T-helper 2 cell treated with Interferon-gamma antibody and Interleukin-4, amounts not matched to agents 100 ng/mL and 5 ng/mL, for 36 hours (primary cell): Measurements from ENCODE around the gene KIAA0319L. TPM values are rescaled to one million over a fixed set of nuclear protein-coding genes. Genes with fewer than 3 reads are reported as not detected.
"Not testable (repeated sequence)": the region's sequence is repeated elsewhere in the genome, so short reads cannot be mapped to it uniquely, and the experiment has no call there.

Experiments
- intact Hi-C: fragments of 100-400 bp; cut with micrococcal nuclease; formaldehyde crosslinking; loops from one replicate; pipeline ENCODE4 v1.15.1; 2023
- total RNA-seq: library from RNA; stranded (reverse); gene quantifications from 2 replicates; pipeline ENCODE4 v1.2.3, GENCODE V29; 2022

The KIAA0319L gene
- total RNA-seq, 1 donor from 2014 or later: 50.1 TPM

DNA sequence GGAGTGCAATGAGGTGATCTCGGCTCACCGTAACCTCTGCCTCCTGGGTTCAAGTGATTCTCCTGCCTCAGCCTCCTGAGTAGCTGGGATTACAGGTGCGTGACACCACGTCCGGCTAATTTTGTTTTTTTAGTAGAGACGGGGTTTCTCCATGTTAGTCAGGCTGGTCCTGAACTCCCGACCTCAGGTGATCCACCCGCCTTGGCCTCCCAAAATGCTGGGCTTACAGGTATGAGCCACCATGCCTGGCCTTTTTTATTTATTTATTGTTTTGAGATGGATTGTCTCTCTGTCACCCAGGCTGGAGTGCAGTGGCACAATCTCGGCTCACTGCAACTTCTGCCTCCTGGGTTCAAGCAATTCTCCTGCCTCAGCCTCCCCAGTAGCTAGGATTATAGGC lies 24.4 kb upstream of the KIAA0319L start:
- intact Hi-C loops: not testable (repeated sequence)

DNA sequence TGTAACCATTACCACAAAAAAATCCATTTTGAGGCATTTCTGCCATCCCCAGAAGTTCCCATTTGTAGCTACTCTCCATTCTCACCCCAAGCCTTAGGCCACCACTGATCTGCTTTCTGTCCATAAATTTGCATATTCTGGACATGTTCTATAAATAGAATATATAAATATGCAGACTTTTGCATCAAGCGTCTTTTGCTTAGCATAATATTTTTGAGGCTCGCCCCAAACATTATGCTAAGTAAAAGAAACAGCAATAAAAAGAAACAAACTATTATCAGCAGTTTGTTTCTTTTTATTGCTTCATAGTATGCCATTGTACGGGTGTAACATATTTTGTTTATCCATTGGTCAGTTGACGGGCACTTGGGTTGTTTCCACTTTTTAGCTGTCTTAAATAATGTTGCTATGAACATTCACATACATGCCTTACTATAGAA lies 23.8 kb upstream of the KIAA0319L start:
- intact Hi-C loops: no loop called here

DNA sequence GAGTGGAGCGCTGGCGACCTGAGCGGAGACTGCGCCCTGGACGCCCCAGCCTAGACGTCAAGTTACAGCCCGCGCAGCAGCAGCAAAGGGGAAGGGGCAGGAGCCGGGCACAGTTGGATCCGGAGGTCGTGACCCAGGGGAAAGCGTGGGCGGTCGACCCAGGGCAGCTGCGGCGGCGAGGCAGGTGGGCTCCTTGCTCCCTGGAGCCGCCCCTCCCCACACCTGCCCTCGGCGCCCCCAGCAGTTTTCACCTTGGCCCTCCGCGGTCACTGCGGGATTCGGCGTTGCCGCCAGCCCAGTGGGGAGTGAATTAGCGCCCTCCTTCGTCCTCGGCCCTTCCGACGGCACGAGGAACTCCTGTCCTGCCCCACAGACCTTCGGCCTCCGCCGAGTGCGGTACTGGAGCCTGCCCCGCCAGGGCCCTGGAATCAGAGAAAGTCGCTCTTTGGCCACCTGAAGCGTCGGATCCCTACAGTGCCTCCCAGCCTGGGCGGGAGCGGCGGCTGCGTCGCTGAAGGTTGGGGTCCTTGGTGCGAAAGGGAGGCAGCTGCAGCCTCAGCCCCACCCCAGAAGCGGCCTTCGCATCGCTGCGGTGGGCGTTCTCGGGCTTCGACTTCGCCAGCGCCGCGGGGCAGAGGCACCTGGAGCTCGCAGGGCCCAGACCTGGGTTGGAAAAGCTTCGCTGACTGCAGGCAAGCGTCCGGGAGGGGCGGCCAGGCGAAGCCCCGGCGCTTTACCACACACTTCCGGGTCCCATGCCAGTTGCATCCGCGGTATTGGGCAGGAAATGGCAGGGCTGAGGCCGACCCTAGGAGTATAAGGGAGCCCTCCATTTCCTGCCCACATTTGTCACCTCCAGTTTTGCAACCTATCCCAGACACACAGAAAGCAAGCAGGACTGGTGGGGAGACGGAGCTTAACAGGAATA lies 20.1 kb upstream of the KIAA0319L start:
- intact Hi-C loops: no loop called here

DNA sequence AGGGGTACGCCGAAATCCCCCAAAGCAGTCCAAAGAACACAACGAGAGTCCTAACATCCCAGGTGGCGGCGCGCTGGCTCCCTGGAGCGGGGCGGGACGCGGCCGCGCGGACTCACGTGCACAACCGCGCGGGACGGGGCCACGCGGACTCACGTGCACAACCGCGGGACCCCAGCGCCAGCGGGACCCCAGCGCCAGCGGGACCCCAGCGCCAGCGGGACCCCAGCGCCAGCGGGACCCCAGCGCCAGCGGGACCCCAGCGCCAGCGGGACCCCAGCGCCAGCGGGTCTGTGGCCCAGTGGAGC lies 19.5 kb upstream of the KIAA0319L start:
- intact Hi-C loops: not testable (repeated sequence)

DNA sequence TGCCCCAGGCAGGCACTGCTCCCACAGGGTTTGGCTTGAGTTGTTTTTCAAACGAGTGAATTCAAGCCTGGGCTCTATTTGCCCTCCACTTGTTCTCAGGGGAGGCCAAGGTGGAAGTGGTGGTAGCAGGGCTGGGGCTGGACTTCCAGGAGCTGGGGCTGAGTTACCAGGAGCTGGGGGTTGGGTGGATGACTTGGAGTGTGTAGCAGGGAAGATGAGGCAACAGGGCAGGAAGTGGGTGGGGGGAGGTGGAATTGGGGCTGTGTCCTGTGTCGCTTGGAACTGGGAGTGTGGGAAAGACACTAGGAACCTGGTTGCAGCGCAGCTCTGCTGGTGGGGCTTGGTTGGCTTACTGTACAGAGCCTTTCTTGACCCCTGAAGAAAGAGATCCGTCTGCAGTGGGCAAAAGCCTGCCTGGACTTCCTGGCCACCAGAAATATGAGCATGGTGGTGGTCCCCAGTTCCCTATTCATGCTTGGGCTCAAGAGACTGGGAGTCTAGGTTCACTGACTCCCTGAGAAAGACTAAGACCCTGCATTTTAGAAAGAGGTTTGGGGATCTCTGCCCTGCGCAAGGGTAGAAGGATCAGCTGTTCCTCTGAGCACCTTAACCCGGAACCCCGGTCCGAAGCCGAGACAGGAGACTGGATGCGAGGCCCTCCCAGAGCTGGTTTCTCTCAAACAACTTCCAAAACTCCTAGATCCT lies 19.0 kb upstream of the KIAA0319L start:
- intact Hi-C loops: no loop called here

DNA sequence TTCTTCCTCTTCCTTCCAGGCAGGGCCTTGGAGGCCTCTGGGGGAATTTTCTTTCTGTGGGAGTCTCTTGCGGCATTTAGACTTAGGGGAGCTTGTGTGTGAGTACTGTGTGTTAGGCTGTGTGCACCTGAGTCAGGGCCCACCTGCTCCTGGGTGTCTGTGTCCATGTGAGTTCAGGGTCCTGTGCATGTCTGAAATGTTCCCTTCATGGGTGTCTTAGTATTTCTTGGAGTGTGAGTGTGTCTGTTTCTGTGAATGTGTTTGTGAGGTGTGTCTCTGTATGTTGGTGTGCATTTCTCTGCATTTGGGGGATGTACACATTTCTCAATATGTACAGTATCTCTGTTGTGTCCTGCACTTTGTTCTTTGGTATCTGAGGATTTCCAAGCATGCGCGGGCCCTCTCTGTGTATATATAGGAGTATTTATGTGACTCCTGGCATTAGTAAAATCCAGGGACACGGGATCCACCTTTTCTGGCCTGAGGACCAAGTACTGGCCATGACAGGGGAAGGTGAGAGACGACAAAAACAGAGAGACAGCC lies 18.3 kb upstream of the KIAA0319L start:
- intact Hi-C loops: no loop called here

DNA sequence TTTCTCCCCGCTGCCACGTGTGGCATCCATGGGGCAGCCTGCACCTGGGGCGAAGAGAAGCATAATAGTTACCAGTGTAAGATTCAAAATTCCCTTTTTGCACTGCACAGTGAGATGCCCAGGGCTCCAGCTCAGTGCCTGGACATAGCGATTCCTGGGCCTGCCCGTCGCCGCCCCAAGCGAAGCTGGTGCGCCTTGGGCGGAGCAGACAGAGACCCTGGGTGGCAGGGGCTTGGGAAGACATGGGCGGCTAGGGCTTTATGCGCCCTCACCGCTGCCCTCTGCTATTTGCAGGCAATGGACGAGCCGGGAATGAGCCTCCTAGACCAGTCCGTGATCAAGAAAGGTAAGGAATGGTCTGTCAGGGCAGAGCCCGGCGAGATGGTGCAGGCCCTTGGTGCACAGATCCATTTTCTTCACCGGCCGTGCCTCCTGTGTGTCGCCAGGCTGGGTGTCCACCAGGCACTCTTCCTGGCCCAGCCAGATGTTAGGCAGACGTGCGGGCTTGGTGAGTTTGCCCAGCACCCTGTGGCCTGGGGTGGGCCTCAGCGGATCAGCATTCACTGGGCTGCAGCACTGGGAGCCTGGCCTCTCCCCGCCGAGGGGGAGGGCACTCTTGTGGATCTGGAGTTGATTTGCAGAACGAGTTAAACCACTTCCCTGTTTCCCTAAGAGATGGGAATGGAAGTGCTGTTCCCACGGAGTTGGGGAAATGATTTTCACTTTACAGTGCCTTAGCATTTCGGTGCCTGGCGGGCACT lies 17.6 kb upstream of the KIAA0319L start:
- intact Hi-C loops: no loop called here

DNA sequence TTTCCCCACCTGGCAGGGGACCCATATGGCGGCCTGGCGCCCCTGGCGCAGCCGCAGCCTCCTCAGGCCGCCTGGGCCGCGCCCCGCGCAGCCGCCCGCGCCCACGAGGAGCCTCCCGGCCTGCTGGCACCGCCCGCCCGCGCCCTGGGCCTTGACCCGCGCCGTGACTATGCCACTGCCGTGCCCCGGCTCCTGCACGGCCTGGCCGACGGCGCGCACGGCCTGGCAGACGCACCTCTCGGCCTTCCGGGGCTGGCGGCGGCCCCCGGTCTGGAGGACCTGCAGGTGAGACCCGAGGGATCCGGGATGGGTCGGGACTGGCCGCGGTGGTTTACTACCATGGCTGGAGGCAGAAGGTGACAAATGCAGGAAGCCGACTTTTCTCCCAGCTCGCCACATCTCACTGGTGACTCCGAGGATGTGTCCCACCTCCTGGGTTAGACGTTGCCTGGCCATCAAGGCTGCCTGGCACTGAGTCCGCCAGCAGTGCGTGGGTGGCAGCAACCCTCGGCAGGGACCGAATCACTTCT lies 17.0 kb upstream of the KIAA0319L start:
- intact Hi-C loops: no loop called here

DNA sequence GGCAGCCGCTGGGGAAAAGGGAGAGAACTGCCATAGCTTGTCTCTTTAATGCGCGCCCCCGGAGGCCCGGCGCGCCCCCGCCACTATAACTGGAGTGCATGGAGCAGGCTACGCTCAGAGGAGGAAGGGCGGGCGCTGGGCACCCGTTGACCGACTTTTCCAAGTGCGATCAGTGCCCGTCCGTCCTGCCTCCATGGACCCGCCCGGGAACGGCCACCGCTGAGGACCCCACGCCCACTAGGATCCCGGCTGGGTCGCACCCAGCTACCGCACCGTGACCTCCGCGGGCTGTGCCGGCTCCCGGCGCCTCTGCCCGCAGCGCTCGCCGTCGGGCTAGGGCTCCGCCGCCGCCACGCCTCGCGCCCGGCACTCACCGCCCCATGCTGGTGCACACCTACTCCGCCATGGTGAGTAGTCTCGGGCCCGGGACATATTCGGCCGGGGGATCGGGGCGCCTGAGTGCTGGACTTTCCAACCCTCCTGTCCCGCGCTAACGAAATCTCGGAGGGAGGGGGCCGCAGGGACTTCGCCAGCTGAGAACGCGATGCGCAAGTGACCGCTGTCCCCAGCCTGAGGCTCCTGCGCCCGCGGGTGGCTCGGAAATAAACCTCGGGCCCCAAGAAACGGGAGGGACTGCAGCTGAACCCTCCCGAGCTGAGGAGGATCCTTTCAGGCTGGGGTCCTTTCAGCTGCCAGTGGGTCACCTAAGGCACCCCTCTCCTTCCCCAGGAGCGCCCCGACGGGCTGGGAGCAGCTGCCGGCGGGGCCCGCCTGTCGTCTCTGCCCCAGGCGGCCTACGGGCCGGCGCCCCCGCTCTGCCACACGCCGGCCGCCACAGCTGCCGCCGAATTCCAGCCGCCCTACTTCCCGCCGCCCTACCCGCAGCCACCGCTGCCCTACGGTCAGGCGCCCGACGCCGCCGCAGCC lies 16.3 kb upstream of the KIAA0319L start, which contains the start of gene TFAP2E:
Gene TFAP2E, plus strand, starts transcription at position 117 of the 927 bp plus-strand sequence. Its CDS starts 264 bp downstream, at position 381.
- intact Hi-C loops: no loop called here

DNA sequence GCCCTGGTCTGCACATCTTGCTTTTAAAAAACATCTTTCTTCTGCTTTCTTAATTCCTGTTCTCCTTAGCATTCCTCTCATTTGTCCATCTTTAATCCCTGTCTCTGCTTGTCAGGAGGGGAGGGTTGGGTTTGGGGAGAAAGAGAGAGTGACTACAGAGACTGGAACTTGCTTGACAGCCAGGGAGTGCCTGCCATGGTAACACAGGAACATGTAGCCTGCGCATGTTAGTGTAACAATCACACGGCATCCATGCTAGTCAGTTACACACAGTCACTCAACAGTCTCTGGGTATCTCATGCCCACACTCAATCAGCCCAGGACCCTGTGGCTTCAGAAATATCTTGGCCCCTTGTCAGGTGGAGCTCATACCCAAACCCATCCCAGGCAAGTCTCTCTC lies 15.1 kb upstream of the KIAA0319L start:
- intact Hi-C loops: no loop called here

DNA sequence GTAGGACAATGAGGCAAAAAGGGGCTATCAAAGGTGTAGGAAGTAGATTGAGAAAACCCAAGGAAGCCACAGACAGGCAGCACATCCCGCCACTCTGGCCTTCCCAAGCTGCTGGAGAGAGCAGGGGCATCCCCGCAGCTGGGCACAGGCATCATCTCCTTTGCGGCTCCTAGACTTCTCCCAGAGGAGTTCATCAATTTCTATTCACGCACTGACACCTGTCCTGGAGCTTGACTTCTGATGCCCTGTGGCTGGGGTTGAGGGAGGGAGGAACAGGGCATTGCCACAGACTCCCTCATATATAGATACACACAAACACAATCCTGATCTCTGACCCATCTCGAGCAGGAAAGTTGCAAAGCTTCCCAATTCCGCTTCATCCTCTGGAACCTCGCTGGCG lies 14.1 kb upstream of the KIAA0319L start:
- intact Hi-C loops: no loop called here

DNA sequence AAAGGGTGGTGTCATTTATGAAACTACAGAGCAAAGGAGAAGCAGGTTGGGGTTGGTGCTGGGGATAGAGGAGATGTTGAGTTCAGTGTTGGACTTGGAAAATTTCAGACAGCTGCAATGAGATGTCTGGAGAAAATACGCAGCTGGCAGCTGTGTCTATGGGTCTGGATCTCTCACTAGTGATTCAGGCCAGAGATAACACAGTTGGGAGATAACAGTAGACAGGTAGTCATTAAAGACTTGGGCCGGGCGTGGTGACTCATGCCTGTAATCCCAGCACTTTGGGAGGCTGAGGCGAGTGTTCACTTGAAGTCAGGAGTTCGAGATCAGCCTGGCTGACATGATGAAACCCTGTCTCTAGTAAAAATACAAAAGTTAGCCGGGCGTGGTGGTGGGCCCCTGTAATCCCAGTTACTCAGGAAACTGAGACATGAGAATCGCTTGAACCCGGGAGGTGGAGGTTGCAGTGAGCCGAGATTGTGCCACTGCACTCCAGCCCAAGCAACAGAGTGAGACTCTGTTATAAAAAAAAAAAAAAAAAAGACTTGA lies 13.5 kb upstream of the KIAA0319L start:
- intact Hi-C loops: no loop called here

DNA sequence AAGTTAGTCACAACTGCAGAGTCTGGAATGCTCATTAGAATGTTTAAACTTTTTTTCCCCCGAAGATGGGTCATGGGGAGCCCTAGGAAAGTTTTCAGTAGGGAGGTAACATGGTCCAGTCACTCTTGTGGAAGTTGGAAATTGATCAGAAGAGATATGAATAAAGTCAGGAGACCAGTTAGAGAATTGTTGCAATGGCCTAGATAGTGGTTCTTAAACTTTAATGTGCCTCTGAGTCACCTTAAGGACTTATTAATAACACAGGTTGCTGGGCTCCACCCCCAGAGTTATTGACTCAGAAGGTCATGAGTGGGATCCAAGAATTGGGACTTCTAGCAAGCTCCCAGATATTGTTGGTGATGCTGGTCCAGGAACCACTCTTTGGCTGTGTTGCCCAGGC lies 12.7 kb upstream of the KIAA0319L start:
- intact Hi-C loops: loop anchor here (1.0 kb wide), 3 partner anchors 145 to 204 kb away; no protein-coding TSS in a partner anchor

DNA sequence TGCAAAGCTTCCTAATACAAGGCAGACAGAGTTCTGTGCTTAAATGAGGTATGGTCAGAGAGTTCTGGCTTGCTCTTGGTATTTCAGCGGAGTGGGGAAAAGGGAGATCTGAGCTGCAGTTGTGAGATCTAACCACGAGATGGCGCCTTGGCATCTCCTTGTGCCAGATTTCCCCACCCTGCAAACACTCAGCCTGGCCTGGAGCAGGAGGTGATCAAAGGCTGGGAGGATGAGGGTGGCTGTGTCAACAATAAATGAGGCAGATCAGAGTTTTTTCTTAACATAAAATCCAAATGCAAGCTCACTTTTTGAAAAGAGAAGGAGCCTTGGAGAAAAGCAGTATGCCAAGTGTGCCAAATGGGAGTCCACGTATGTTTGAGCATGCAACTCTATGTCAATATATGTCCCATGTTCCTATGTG lies 11.8 kb upstream of the KIAA0319L start:
- intact Hi-C loops: loop anchor here (1.0 kb wide), 3 partner anchors 146 to 205 kb away; no protein-coding TSS in a partner anchor

DNA sequence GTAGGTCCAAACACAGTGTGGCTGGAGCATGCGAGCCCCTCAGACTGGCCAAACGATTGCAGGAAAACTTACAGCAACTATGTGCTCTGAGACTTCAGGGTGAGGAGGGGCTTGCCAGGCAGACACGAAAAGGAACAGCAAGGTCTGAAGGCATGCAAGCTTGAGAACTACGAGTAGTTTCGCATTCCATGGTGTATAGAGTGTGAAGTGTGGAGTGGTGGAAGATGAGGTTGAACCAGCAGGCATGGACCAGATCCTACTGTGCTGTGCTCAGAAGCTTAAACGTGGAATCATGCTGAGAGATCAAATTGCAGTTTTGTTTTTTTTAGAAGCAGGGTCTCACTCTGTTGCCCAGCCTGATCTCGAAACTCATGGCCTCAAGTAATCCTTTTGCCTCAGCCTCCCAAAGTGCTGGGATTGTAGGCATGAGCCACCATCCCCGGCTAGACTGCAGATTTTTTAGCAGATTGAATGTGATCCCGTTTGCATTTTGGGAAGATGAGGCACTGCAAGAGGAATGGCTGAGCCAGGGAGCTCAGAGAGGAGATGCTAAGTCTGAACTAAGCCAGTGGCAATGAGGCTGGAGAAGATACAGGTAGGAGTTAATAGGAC lies 10.8 kb upstream of the KIAA0319L start:
- intact Hi-C loops: no loop called here

DNA sequence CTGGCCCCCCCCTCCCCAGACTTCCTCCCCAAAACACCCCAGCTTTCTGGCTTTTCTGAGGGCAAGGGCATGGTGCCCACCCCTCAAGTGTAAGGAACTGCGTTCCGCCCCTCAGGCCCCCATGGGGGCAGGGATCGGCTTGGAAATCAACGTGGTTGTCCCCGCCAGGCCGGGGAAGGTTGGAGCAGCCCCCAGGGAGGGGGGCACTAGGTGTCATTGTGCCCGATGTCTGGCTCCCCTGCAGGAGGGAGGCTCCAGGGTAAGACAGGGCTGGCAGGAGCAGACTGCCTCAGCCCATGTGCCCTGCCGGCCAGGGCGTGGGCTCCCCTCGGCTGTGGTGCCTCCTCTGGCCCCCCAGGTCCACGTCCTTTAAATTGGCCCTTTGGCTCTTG lies 8.5 kb upstream of the KIAA0319L start:
- intact Hi-C loops: no loop called here

DNA sequence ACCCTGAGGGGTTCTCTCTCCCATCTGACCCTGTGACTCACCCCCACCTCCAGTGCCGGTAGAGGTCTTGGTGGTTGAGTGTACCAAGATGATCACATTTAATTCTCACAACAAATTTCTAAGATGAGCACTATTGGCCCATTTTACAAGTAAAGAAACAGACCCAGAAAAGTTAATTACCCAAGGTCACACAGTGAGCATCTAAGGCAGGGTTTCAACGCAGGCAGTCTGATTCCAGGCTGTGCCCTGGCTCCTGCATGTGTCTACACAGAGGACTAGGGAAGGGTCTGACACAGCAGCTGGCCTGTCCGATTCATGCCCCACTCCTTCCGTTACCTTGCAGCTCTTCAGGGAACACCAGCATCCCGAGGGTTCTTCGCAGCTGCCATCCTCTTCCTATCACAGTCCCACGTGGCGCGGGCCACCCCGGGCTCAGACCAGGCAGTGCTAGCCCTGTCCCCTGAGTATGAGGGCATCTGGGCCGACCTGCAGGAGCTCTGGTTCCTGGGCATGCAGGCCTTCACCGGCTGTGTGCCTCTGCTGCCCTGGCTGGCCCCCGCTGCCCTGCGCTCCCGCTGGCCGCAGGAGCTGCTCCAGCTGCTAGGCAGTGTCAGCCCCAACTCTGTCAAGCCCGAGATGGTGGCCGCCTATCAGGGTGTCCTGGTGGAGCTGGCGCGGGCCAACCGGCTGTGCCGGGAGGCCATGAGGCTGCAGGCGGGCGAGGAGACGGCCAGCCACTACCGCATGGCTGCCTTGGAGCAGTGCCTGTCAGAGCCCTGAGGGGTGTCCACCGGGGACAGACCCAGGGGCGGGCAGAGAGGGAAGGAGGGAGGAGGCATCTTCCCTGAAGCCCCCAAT lies 7.9 kb upstream of the KIAA0319L start:
- intact Hi-C loops: loop anchor here (1.0 kb wide), 1 partner anchor 114 kb away; no protein-coding TSS in a partner anchor
